ENCODE measurements around the gene ADCY1. TPM values are rescaled to one million over a fixed set of nuclear protein-coding genes. Genes with fewer than 3 reads are reported as not detected.

The ADCY1 gene
- total and polyA plus RNA-seq, 4 donors, result 0.33 to 20.1 (median 4.1) TPM

GRCh38 chr7:45695249-45695995 lies 121.3 kb downstream of the ADCY1 start (continued):
- TF ChIP-seq, protein P1, sequence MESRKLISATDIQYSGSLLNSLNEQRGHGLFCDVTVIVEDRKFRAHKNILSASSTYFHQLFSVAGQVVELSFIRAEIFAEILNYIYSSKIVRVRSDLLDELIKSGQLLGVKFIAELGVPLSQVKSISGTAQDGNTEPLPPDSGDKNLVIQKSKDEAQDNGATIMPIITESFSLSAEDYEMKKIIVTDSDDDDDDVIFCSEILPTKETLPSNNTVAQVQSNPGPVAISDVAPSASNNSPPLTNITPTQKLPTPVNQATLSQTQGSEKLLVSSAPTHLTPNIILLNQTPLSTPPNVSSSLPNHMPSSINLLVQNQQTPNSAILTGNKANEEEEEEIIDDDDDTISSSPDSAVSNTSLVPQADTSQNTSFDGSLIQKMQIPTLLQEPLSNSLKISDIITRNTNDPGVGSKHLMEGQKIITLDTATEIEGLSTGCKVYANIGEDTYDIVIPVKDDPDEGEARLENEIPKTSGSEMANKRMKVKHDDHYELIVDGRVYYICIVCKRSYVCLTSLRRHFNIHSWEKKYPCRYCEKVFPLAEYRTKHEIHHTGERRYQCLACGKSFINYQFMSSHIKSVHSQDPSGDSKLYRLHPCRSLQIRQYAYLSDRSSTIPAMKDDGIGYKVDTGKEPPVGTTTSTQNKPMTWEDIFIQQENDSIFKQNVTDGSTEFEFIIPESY (IDR thresholded peaks at IDR 0.05), result peak; percentile 88
- TF ChIP-seq HNF4A (conservative IDR thresholded peaks at IDR 0.05) (peak; percentile 98), YY1 (IDR thresholded peaks at IDR 0.05) (peak; percentile 97)

DNA sequence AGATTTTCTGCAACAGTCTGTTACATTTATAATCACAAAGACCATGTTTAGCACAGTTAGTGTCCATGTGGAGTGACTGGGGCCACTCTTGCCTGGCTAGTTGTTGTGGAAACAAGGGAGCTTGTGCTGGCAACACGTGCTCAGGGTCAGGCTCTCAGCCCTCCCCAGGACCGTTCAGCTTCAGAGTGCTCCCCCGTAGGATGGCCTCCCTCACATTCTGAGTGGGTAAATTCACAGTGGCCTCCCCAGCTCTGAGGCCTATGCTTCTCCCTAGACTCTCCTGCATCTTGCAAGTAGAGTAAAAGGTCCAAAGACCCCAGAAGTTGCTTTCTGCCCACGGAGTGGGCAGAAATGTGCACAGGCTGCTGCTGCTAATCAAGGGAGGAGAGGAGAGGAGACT lies 122.3 kb downstream of the ADCY1 start:
- 48% methylated on average over 4 of the region's 4 CpGs for WGBS
- H3K4me1 ChIP-seq (ENCODE audit: control insufficient read depth in 4 of 4, insufficient read depth in 4 of 4, low read length in 3 of 4), result peaks cover 26 to 78% (median 62%) of the 10 kb centered on the region in 4 donors
- peaks cover 0 to 3% (median 0%) of the 10 kb centered on the region in 4 donors for H3K36me3 ChIP-seq (ENCODE audit: control insufficient read depth in 4 of 4, insufficient read depth in 3 of 4, low read depth in 1 of 4, low read length in 3 of 4)

GRCh38 chr7:45697576-45698136 lies 123.5 kb downstream of the ADCY1 start:
- DNase-seq (ENCODE audit: low spot score), result peak; percentile 6
- WGBS, result 80% methylated on average over 5 of the region's 5 CpGs
- no peaks in the 10 kb centered on the region for H3K9me3 ChIP-seq (ENCODE audit: control insufficient read depth in 4 of 4, low read length in 3 of 4)
- peak overlapping the region in 1 of 2 donors; percentile 50 for H3K9ac ChIP-seq (ENCODE audit: low read depth in 1 of 2, low read length in 2 of 2)
- peaks cover 31 to 83% (median 67%) of the 10 kb centered on the region in 4 donors for H3K4me1 ChIP-seq (ENCODE audit: control insufficient read depth in 4 of 4, insufficient read depth in 4 of 4, low read length in 3 of 4)
- peaks cover 0 to 4% (median 0%) of the 10 kb centered on the region in 4 donors for H3K36me3 ChIP-seq (ENCODE audit: control insufficient read depth in 4 of 4, insufficient read depth in 3 of 4, low read depth in 1 of 4, low read length in 3 of 4)
- no peaks in the 10 kb centered on the region for H3K27me3 ChIP-seq (ENCODE audit: control insufficient read depth in 4 of 4, insufficient read depth in 4 of 4, low read length in 3 of 4)
- peak overlapping the region; percentile 86 to 87 for H3K27ac ChIP-seq (ENCODE audit: low read depth in 1 of 2, low read length in 2 of 2)
- TF ChIP-seq NR2F2 (IDR thresholded peaks at IDR 0.05) (no peak), JUND (IDR thresholded peaks at IDR 0.05) (no peak), RAD21 (IDR thresholded peaks at IDR 0.05) (no peak), SP1 (IDR thresholded peaks at IDR 0.05) (no peak), RXRA (IDR thresholded peaks at IDR 0.05) (peak in 1 of 2 donors; percentile 17)
- no peak overlapping the region for H3K4me3 ChIP-seq (ENCODE audit: low read depth in 1 of 3, low read length in 3 of 3)

More for the DNA sequence above, 122.3 kb downstream of the ADCY1 start:
- no peaks in the 10 kb centered on the region for H3K27me3 ChIP-seq (ENCODE audit: control insufficient read depth in 4 of 4, insufficient read depth in 4 of 4, low read length in 3 of 4)
- peak; percentile 26 for DNase-seq (ENCODE audit: low spot score)
- no peak overlapping the region for H3K4me3 ChIP-seq (ENCODE audit: low read depth in 1 of 3, low read length in 3 of 3)
- peak overlapping the region; percentile 86 to 87 for H3K27ac ChIP-seq (ENCODE audit: low read depth in 1 of 2, low read length in 2 of 2)
- H3K9ac ChIP-seq (ENCODE audit: low read depth in 1 of 2, low read length in 2 of 2), result peak overlapping the region; percentile 33 to 58
- no peak for TF ChIP-seq JUND (IDR thresholded peaks at IDR 0.05)
- no peak for TF ChIP-seq NR2F2 (IDR thresholded peaks at IDR 0.05)
- TF ChIP-seq RAD21 (IDR thresholded peaks at IDR 0.05), result no peak
- TF ChIP-seq RXRA (IDR thresholded peaks at IDR 0.05), result no peak
- TF ChIP-seq, protein P1 (IDR thresholded peaks at IDR 0.05), result no peak
- H3K9me3 ChIP-seq (ENCODE audit: control insufficient read depth in 4 of 4, low read length in 3 of 4), result no peaks in the 10 kb centered on the region

Measured in liver (tissue), 9 donors.